Measurements from ENCODE around the gene TRIM41.

Gene TRIM41

DNA sequence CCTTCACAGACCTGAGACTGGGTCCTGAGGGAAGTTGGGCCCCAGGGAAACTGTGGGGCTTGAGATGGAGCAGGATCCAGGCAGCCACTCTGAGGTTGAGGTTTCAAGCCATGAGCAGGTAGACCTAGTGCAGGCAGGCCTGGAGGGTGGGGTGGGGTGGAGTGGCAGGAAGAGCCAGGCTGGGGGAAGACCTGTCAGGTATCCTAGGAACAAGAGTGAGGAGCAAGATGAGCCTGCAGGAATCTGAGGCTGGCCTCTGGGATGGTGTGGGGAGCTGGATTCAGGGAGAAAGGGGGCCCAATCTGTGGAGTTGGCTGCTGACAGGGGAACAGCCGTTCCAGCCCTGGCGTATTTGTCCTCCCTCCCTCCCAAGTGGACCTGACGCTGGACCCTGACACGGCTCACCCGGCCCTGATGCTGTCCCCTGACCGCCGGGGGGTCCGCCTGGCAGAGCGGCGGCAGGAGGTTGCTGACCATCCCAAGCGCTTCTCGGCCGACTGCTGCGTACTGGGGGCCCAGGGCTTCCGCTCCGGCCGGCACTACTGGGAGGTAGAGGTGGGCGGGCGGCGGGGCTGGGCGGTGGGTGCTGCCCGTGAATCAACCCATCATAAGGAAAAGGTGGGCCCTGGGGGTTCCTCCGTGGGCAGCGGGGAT lies 10.8 kb downstream of the TRIM41 start:
- no peak for DNase-seq

DNA sequence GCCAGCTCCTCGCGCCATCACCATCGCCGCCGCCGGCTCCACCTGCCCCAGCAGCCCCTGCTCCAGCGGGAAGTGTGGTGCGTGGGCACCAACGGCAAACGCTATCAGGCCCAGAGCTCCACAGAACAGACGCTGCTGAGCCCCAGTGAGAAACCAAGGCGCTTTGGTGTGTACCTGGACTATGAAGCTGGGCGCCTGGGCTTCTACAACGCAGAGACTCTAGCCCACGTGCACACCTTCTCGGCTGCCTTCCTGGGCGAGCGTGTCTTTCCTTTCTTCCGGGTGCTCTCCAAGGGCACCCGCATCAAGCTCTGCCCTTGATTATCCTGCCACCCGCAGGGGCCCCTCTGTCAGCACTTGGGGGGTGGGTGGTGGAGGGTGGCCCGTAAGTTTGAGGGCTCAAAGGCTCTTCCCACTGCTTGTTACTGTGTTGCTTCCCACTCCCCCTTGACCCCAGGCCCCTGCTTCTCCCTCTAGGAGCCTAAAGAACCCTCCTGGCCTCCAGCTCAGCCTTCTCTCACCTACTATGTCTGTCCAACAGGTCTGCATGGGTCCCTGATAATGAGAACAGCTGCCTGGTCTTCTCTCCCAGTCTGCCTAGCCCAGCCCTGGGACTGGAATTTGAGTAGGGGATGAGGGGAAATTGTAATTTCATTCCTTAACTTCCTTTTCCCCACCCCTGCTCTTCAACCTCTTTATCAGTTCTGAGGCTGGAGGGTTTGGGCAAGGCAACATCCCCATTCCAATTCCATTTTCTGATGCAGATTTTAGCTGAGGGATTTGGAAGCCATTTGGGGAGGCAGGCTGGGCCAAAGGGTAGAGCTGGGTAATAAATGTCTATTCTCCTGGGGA lies 11.6 kb downstream of the TRIM41 start:
- no peak for DNase-seq

GRCh38 chr5:181235323-181235688 lies 12.2 kb downstream of the TRIM41 start:
- no peak for DNase-seq

GRCh38 chr5:181235689-181236366 lies 12.7 kb downstream of the TRIM41 start:
- DNase-seq = no peak

DNA sequence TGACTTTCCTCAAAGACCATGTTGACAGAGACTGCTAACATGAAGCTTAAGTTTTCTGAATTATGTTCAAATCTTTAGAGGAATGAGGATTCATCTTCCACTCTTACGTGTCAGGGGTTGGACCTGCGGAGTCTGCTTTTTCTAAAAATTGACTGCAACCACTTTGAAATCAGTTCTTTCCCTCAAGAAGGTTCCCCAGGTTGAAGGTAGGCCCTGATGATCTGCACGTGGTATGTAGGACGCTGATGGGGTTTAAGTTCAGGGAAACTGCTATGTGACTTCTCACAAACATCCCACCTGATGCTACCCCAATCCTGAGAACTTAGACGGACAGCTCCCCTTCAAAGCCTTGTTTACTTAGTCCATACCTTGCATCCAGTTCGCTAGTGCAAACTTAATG lies 13.4 kb downstream of the TRIM41 start:
- DNase-seq = no peak

DNA sequence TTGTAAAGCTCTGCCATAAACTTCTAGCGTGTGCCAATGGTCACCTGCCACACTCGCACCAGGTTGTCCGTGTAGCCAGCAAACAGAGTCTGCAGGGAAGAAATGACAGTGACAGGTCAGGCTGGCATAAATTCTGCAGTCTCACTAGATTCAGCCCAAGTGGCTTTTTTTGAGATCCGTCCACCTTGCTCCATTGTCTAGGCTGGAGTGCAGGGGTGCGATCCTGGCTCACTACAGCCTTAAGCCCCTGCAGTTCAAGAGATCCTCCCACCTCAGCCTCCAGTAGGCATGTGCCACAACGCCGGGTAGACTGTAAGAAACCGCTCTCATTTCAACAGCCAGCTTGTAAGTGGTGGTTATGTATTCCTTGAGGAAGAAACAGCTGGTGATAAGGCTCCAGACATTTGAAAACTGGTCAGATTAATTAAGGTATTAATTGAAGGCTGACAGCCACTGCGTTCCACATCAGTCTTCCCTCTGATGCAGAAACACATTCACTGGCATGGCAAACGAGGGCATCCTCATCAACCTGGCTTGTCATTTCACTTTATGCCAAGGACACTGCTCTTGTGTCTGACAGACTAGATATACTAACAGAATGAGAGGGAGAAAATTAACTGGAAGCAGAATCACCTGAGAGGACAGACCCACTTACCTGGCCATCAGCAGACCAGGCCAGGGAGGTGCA lies 14.0 kb downstream of the TRIM41 start:
- DNase-seq = no peak

- DNase-seq = no peak
Measured at GRCh38 chr5:181237729-181238385, 14.8 kb downstream of the TRIM41 start.

DNA sequence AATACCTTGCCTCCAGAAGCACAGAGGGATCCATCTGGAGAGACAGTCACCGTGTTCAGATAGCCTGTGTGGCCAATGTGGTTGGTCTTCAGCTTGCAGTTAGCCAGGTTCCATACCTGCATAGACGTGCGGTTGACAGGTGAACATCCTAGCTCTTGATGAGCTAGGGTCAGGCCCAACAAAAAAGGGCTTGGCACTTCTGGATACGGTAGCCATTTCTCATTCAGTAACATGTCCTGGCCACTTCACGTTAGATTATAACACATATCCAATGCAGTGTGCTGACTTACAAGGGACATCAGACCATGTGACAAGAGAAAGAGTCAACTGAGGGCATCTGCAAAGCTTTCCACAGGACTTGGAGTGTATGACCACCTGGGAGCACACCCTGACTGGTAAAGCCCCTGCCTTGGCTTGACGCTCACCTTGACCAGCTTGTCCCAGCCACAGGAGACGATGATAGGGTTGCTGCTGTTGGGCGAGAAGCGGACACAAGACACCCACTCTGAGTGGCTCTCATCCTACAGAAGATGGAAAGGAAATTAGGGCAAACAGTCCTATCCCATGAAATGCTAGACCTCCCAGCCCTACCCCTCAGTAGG lies 16.1 kb downstream of the TRIM41 start:
- no peak for DNase-seq

- DNase-seq = peak; percentile 87
Measured at GRCh38 chr5:181241393-181241975, 18.4 kb downstream of the TRIM41 start.

DNA sequence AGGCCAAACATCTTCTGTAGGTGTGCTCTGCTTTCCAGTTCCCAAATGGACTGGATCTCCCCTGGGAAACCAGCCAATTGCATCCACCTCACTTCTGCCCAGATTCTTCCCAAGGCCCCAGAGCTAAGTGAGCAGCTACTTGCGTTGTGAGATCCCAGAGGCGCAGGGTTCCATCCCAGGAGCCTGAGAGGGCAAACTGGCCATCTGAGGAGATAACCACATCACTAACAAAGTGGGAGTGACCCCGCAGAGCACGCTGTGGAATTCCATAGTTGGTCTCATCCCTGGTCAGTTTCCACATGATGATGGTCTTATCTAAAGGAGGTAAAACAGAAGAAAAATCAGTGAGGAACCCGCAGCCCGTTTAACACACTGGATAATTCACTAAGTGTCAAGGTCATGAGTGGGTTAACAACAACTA lies 19.0 kb downstream of the TRIM41 start:
- DNase-seq = peak; percentile 43

DNA sequence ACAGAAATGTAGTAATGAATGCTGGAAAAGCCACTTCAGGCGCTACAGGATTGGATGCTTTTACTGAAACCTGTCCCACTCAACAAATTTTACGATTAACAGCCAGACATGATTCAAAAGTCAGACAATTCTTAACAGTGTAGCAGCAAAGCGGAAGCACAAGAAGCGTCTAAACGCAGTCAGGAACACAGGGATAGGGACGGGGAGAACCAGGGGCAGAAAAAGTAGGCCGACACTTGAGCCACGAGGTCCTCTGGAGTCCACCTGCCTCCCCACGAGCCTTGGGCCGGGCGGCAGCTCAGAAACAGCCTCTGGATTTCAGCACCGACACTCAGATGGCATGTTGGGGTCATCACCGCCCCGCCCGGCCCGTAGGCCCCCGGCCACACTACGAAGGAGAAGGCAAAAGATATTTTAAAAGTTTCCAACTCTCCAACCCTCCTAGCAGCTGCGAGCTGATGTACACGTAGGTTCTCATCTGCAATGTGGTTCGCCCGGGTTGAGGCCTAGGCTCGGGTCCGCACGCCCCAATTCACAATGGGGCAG lies 20.0 kb downstream of the TRIM41 start:
- no peak for DNase-seq

DNA sequence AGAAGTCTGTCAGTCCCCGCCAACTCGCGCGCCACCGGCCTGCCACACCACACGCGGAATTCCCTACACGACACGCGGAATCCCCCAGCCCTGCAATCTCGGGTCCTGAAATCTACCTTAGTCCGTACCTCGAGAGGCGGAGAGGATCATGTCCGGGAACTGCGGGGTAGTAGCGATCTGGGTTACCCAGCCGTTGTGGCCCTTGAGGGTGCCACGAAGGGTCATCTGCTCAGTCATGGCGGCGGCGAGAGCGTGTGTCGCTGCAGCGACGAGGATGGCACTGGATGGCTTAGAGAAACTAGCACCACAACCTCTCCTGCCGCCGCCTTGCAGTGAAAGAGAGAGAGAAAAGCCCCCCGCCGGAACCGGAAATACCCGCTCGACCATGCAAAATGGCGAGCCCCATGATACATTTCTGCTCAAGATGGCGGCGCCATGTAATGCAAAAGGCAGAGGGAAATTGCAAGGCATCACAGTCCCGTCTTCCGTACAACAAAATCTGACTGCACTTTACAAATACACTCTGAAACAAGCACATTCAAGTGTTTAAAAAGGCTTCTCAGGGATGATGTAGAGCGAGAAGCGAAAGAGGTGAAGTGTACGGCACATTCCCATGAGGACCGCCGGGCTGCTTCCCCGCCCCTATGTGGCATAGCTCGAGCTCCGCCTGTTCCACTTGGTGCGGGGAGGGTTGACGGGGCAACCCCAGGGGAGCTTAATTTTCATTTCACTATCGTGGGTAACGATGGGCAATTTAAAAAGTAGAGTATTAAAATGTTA lies 20.7 kb downstream of the TRIM41 start, which contains the start of gene RACK1:
Gene RACK1, minus strand, starts transcription at position 343 of the 780 bp plus-strand sequence. Its CDS starts 106 bp downstream, at position 237.
- DNase-seq = peak; percentile 91

DNA sequence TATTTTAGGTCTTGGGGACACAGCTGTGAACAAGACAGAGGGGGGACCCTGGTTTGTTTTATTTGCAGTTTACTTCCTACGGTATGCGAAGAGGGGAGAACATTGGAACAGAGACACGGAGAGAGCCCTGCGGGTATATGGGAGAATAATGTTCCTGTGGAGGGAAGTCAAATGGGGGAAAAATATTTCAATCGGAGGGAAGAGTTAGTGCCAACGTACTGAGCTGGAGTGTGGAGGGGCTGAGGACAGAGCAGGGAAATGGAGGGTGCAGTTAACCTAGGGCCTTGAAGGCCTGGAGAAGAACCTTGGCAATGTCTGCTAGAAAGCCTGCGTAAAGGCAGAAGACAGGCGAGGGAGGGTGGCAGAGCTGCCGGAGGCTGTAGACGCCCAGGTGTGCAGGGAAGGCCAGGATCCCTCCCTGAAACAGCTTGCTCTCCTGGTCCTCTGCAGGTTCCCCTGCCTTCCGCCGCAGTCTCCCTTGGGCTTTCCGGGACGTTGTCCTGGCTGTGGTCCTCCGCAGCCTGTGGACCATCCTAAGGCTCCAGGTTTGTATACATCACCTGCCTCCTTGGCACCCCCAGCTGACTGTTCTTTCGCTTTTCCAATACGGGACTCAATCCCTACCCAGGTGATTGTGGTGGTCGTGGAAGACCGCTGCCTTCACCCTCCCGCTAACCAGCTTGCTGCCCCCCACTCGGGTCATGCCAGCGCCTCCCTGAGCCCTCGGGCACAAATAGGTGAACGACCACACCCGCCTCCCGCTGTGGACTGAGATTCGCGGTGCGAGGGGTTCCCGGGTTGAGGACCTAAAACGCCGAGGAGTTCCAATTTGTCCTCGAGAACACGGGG lies 22.6 kb downstream of the TRIM41 start:
- no peak for DNase-seq

- DNase-seq = peak; percentile 90
Measured at GRCh38 chr5:181246276-181247049, 23.4 kb downstream of the TRIM41 start.

- no peak for DNase-seq
Measured at GRCh38 chr5:181248277-181248676, 25.2 kb downstream of the TRIM41 start.

DNA sequence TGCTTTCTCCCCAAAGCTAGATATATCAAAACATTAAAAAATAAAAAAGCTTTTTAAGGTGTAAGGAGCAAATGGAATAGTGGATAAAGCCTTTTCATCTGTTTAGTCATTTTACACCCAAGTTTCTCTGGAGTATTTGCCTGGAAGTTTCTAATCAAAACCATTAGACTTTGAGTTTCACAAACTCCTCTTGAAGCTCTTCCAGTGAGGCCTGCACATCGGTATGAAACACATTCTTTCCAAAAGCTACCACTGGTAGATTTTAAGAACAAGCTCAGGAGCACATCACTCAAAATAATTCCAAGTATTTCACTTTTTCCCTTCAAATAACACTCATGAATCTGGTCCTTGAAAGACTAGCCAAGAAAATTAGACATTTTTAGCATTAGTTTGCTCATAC lies 32.2 kb downstream of the TRIM41 start:
- DNase-seq = no peak

DNA sequence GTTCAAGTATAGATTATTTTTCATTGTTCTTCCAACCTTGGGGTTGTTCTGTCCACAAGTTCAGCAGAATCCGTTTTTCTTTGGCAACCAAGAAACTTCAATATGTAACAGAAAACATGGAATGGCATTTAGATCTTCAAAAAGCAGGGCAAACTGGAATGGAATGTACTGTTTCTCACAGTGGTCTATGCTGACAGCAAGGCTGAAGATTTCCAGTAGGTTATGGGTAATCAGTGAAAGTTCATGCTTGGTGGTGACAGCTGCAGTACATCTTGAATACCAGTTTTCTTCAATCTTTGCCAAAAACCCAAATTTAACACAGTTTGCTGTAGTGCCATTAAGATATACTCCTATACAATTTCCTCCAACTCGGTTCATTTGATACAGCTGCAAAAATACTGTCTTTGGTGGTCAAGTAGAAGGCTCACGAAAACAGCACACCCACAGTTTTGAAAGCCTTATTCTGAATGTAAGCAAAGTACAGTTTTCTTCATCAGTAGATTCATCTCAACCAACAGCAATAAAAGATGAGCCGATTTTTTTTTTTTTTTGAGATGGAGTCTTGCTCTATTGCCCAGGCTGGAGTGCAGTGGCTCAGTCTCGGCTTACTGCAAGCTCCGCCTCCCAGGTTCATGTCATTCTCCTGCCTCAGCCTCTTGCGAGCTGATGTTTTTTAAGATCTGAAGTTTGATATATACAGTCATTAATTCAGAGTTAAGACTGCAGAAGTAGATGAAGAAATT lies 32.9 kb downstream of the TRIM41 start:
- no peak for DNase-seq

DNA sequence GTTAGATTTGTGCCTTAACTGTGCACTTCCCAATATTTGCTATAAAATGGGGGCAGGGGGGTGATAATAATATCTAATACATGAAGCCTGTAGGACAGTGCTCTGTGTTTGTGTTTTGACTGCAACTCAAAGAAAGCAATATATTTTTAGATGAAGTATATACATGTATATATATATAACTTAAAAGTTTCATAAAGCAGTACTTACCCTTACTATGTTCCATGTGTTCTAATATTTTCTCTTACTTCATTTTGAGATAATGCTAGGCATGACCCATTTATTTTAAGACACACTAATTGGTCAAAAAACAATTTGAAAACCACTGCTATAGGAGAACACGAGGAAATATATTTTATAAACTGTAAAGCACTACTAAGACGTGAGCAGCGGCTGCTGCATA lies 35.5 kb downstream of the TRIM41 start:
- DNase-seq = no peak

Data from EL (cell line).